Liver (tissue), 3 donors: Measurements from ENCODE around the gene CARM1.

Experiments
- ATF3 ChIP-seq: IDR thresholded peaks from 2 replicates; pipeline ENCODE4 v1.6.1; 2016; ENCODE audit warnings: antibody characterized with exemption
- CTCF ChIP-seq: fragments of 150-350 bp; IDR thresholded peaks from 2 replicates; pipeline ENCODE4 v1.5.1; 2017; ENCODE audit warnings: improper control_type of control experiment, low read depth, low read length; ENCODE audit not compliant: missing input control
- EGR1 ChIP-seq, 2 donors: IDR thresholded peaks; 2 replicates each; pipeline ENCODE4 v1.6.1; 2016 to 2018; ENCODE audit warnings: antibody characterized with exemption in 2 of 2, low read depth in 2 of 2
- FOXA2 ChIP-seq: IDR thresholded peaks from 2 replicates; pipeline ENCODE4 v1.6.1; 2016; ENCODE audit warnings: antibody characterized with exemption
- GABPA ChIP-seq, 2 donors: IDR thresholded peaks in 1 of 2; conservative IDR thresholded peaks in 1 of 2; 2 replicates each; pipeline ENCODE4 v1.6.1; 2016; ENCODE audit warnings: antibody characterized with exemption in 2 of 2, mild to moderate bottlenecking in 1 of 2, moderate library complexity in 1 of 2
- JUND ChIP-seq, 2 donors: IDR thresholded peaks; 2 replicates each; pipeline ENCODE4 v1.6.1; 2016; ENCODE audit warnings: antibody characterized with exemption in 2 of 2
- MAX ChIP-seq: IDR thresholded peaks from 2 replicates; pipeline ENCODE4 v1.6.1; 2016; ENCODE audit warnings: antibody characterized with exemption
- REST ChIP-seq: IDR thresholded peaks from 2 replicates; pipeline ENCODE4 v1.6.1; 2016; ENCODE audit warnings: antibody characterized with exemption, mild to moderate bottlenecking
- TAF1 ChIP-seq: conservative IDR thresholded peaks from 2 replicates; pipeline ENCODE4 v1.6.1; 2016; ENCODE audit warnings: antibody characterized with exemption, mild to moderate bottlenecking
- donor health status: healthy.
- donor health status: healthy.

- no peak for TF ChIP-seq CTCF
- TF ChIP-seq JUND (IDR thresholded peaks at IDR 0.05), result no peak
- no peak for TF ChIP-seq MAX
- TF ChIP-seq GABPA (IDR thresholded peaks at IDR 0.05 in 1 of 2, conservative IDR thresholded peaks at IDR 0.05 in 1 of 2), result no peak
- no peak for TF ChIP-seq REST
- no peak for TF ChIP-seq FOXA2
- TF ChIP-seq TAF1, result no peak
- TF ChIP-seq ATF3, result no peak
- no peak for TF ChIP-seq EGR1 (IDR thresholded peaks at IDR 0.05; ENCODE audit: low read depth in 2 of 2)
Observed at GRCh38 chr19:10881403-10882107, 10.2 kb downstream of the CARM1 start.
